H1 (cell line): ENCODE data around the gene BOLL. TPM values are rescaled to one million over a fixed set of nuclear protein-coding genes. Genes with fewer than 3 reads are reported as not detected.

Source experiments
- CTCF ChIA-PET: fragments of 300-600 bp; sonication (Branson Sonifier 250); formaldehyde crosslinking; loops from one replicate; lab custom pipeline; 2021; ENCODE audit not compliant: partially characterized antibody; lab: Charles Lee
- POLR2A ChIA-PET: fragments of 300-600 bp; sonication (Branson Sonifier 250); formaldehyde crosslinking; loops from one replicate; lab custom pipeline; 2021; ENCODE audit warnings: inconsistent platforms; ENCODE audit not compliant: partially characterized antibody; lab: Charles Lee
- DNase-seq, 2 experiments: peaks; one replicate each; pipeline versions ENCODE4 v3.0.0 to v3.0.0-alpha.2; 2010 to 2022; ENCODE audit warnings: low spot score in 2 of 2, low read depth in 1 of 2, mixed read lengths in 1 of 2
- FAIRE-seq: peaks from 2 replicates; lab custom pipeline; 2011; peaks lifted over from hg19 to GRCh38; lab: Jason Lieb, UNC
- H2AFZ ChIP-seq: 2 replicates; pipeline ENCODE4 v1.8.1; 2012; ENCODE audit warnings: low read length, inconsistent platforms
- H2AK5ac ChIP-seq: 2 replicates; pipeline ENCODE4 v1.6.1; 2013; ENCODE audit warnings: low read depth, low read length
- H2BK120ac ChIP-seq: replicated peaks from 2 replicates; pipeline ENCODE3; 2013; ENCODE audit warnings: low read depth, low read length, inconsistent platforms
- H2BK12ac ChIP-seq: 2 replicates; pipeline ENCODE4 v1.6.1; 2013; ENCODE audit warnings: low read depth, low read length
- H2BK15ac ChIP-seq: 2 replicates; pipeline ENCODE4 v1.6.1; 2013; ENCODE audit warnings: low read length
- H2BK20ac ChIP-seq: 2 replicates; pipeline ENCODE4 v1.6.1; 2013; ENCODE audit warnings: low read length
- H2BK5ac ChIP-seq: 2 replicates; pipeline ENCODE4 v1.6.1; 2013; ENCODE audit warnings: low read depth, low read length
- H3K14ac ChIP-seq: 2 replicates; pipeline ENCODE4 v1.6.1; 2013; ENCODE audit warnings: inconsistent platforms; ENCODE audit not compliant: insufficient read length
- H3K18ac ChIP-seq: 2 replicates; pipeline ENCODE4 v1.6.1; 2013; ENCODE audit warnings: low read length; ENCODE audit errors: extremely low read depth
- H3K23ac ChIP-seq: 2 replicates; pipeline ENCODE4 v1.6.1; 2013; ENCODE audit warnings: inconsistent platforms; ENCODE audit not compliant: insufficient read length
- H3K23me2 ChIP-seq: 2 replicates; pipeline ENCODE4 v1.6.1; 2013; ENCODE audit warnings: low read depth, low read length
- H3K27ac ChIP-seq: 2 replicates; pipeline ENCODE4 v1.6.1; 2011; ENCODE audit warnings: low read depth, low read length, inconsistent platforms
- H3K27me3 ChIP-seq, 4 experiments: replicated peaks in 1 of 4; 1 replicate in 1 of 4; 2 replicates in 3 of 4; pipeline versions ENCODE4 v1.6.1 to v1.8.1; 2011 to 2013; ENCODE audit warnings: low read length in 3 of 4, mild to moderate bottlenecking in 3 of 4, inconsistent platforms in 2 of 4, mixed read lengths in 2 of 4, moderate library complexity in 1 of 4; ENCODE audit not compliant: control insufficient read depth in 3 of 4, insufficient read depth in 3 of 4; ENCODE audit errors: extremely low read depth in 1 of 4
- H3K36me3 ChIP-seq, 4 experiments: 2 replicates each; pipeline versions ENCODE4 v1.6.1 to v1.8.1; 2011 to 2013; ENCODE audit warnings: mild to moderate bottlenecking in 4 of 4, low read length in 3 of 4, moderate library complexity in 2 of 4, control low read depth in 1 of 4, inconsistent platforms in 1 of 4; ENCODE audit not compliant: insufficient read depth in 4 of 4, control insufficient read depth in 2 of 4
- H3K4ac ChIP-seq: replicated peaks from 2 replicates; pipeline ENCODE3; 2013; ENCODE audit warnings: low read length, low read depth, mixed read lengths, inconsistent platforms; ENCODE audit not compliant: insufficient read length
- H3K4me1 ChIP-seq, 4 experiments: replicated peaks in 1 of 4; 1 replicate in 1 of 4; 2 replicates in 3 of 4; pipeline versions ENCODE4 v1.6.1 to v1.8.1; 2011 to 2013; ENCODE audit warnings: low read length in 3 of 4, inconsistent platforms in 2 of 4, mixed read lengths in 1 of 4; ENCODE audit not compliant: insufficient read depth in 4 of 4, control insufficient read depth in 3 of 4
- H3K4me2 ChIP-seq, 2 experiments: 2 replicates each; pipeline versions ENCODE4 v1.6.1 to v1.8.1; 2011 to 2013; ENCODE audit warnings: low read depth in 2 of 2, low read length in 2 of 2, control low read depth in 1 of 2, inconsistent platforms in 1 of 2, mild to moderate bottlenecking in 1 of 2; ENCODE audit not compliant: insufficient read depth in 1 of 2
- H3K4me3 ChIP-seq, 4 experiments: fragments of 200-600, 300-600 bp in 1 of 4; sonication (generic), shearing (Covaris generic), sonication (Bioruptor Twin) in 1 of 4; 2 replicates each; pipeline versions ENCODE4 v1.5.1 to v1.8.1; 2011 to 2016; ENCODE audit warnings: low read length in 4 of 4, low read depth in 3 of 4, control low read depth in 2 of 4, inconsistent platforms in 2 of 4, mild to moderate bottlenecking in 2 of 4, mixed read lengths in 1 of 4, moderate library complexity in 1 of 4; ENCODE audit not compliant: insufficient read depth in 2 of 4; ENCODE audit errors: extremely low read depth in 1 of 4
- H3K56ac ChIP-seq: replicated peaks from 2 replicates; pipeline ENCODE3; 2013; ENCODE audit warnings: low read depth, mild to moderate bottlenecking, mixed read lengths, low read length, inconsistent platforms; ENCODE audit not compliant: insufficient read length
- H3K79me1 ChIP-seq: 2 replicates; pipeline ENCODE4 v1.6.1; 2013; ENCODE audit warnings: low read depth, low read length, control low read depth
- H3K79me2 ChIP-seq, 2 experiments: 2 replicates each; pipeline versions ENCODE4 v1.6.1 to v1.8.1; 2012 to 2013; ENCODE audit warnings: low read length in 2 of 2, mild to moderate bottlenecking in 2 of 2, inconsistent platforms in 1 of 2; ENCODE audit not compliant: insufficient read depth in 2 of 2, control insufficient read depth in 1 of 2
- H3K9ac ChIP-seq, 4 experiments: replicated peaks in 1 of 4; 1 replicate in 1 of 4; 2 replicates in 3 of 4; pipeline versions ENCODE4 v1.6.1 to v1.8.1; 2011 to 2013; ENCODE audit warnings: low read depth in 3 of 4, low read length in 3 of 4, control low read depth in 2 of 4, mild to moderate bottlenecking in 2 of 4, moderate library complexity in 2 of 4, inconsistent platforms in 1 of 4; ENCODE audit errors: extremely low read depth in 1 of 4
- H3K9me3 ChIP-seq, 2 experiments: 2 replicates each; pipeline versions ENCODE4 v1.6.1 to v1.8.1; 2012 to 2013; ENCODE audit warnings: mild to moderate bottlenecking in 2 of 2, moderate library complexity in 2 of 2, control low read depth in 1 of 2, inconsistent platforms in 1 of 2, low read depth in 1 of 2, low read length in 1 of 2, mixed read lengths in 1 of 2; ENCODE audit not compliant: insufficient read depth in 2 of 2
- H4K20me1 ChIP-seq, 2 experiments: replicated peaks in 1 of 2; 2 replicates each; pipeline versions ENCODE3 to v1.8.1; 2011 to 2013; ENCODE audit warnings: inconsistent platforms in 2 of 2, low read length in 2 of 2, mild to moderate bottlenecking in 1 of 2; ENCODE audit not compliant: insufficient read depth in 2 of 2, control insufficient read depth in 1 of 2
- H4K5ac ChIP-seq: 2 replicates; pipeline ENCODE4 v1.6.1; 2013; ENCODE audit warnings: low read length, low read depth, mixed read lengths, inconsistent platforms; ENCODE audit not compliant: insufficient read length
- H4K8ac ChIP-seq: 2 replicates; pipeline ENCODE4 v1.8.0; 2013; ENCODE audit warnings: mild to moderate bottlenecking, moderate library complexity, low read length, inconsistent platforms; ENCODE audit not compliant: insufficient read depth; ENCODE audit errors: extremely low read depth
- H4K91ac ChIP-seq: replicated peaks from 2 replicates; pipeline ENCODE3; 2013; ENCODE audit warnings: low read length, mixed read lengths, inconsistent platforms; ENCODE audit not compliant: insufficient read length
- GABPA ChIP-seq: IDR thresholded peaks from 2 replicates; pipeline ENCODE4 v1.6.1; 2011; ENCODE audit warnings: mild to moderate bottlenecking, low read length, moderate library complexity, borderline replicate concordance; ENCODE audit not compliant: insufficient read depth
- ZNF274 ChIP-seq: IDR thresholded peaks from 2 replicates; pipeline ENCODE4 v1.7.0; 2012; ENCODE audit warnings: low read length, borderline replicate concordance; ENCODE audit errors: extremely low read depth
- WGBS, 2 experiments: shearing (Covaris generic) in 1 of 2; methylation state at CpG; one replicate each; pipeline versions ENCODE4 v1.1.6 to v1.1.7; 2013 to 2015; ENCODE audit warnings: low lambda C conversion rate in 2 of 2, mixed read lengths in 2 of 2, inconsistent platforms in 1 of 2, low coverage in 1 of 2, missing lambda C conversion rate in 1 of 2; ENCODE audit not compliant: insufficient replicate concordance in 2 of 2, insufficient coverage in 1 of 2, insufficient read length in 1 of 2; ENCODE audit errors: extremely low coverage in 1 of 2, missing lambda C conversion rate in 1 of 2; 5-methylcytosine and 5-hydroxymethylcytosine counted together
- polyA plus RNA-seq, 7 experiments: library from polyadenylated mRNA; depleted of rRNA in 3 of 7; stranded (reverse) in 5 of 7; unstranded in 2 of 7; fragments of >200 nt in 5 of 7; fragments of 200-250 nt in 2 of 7; gene quantifications; 1 replicate in 5 of 7; 2 replicates in 1 of 7; 4 replicates in 1 of 7; pipeline versions ENCODE4 v1.2.1 to v1.2.3, GENCODE V29; 2011 to 2013; ENCODE audit warnings: missing spikeins in 2 of 7, mixed read lengths in 2 of 7
- total RNA-seq: library from RNA; stranded (reverse); fragmentation: NEBNext Ultra II Directional; extraction: Animal tissue kit (Norgen Biotek cat#: 25700); gene quantifications from 2 replicates; pipeline ENCODE4 v1.2.1, GENCODE V29; 2021

Gene BOLL
- total and polyA plus RNA-seq, 2 of the 8 experiments (the other 6 are each of a cell fraction or from before 2014, with no cell fraction given), result not detected

DNA sequence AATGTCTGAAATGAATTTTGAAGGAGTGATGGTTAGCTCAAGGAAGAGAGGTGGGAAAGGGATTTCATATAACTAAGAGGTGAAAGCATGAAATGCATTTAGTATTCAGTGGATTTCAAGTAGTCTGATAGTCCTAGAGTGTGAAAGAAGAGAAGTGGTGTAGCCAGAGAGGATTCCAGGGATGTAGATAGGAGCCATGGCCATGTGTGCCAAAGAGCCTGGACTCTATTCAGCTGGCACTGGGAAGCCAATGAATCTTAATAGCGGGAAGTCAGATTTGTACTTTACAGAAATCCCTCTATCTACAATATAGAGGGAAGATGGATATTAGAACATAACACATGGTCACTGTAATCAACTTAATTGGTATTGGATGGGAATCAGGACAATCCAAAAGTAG lies 8.3 kb upstream of the BOLL start:
- POLR2A ChIA-PET, result no interaction called here
- H3K4me1 ChIP-seq, result no peaks in the 10 kb centered on the region
- no peaks in the 10 kb centered on the region for H3K36me3 ChIP-seq
- no peak overlapping the region for H2BK20ac ChIP-seq
- H3K4me2 ChIP-seq, result no peak overlapping the region
- no peaks in the 10 kb centered on the region for H3K79me2 ChIP-seq
- H3K23me2 ChIP-seq, result no peaks in the 10 kb centered on the region
- no peak overlapping the region for H4K91ac ChIP-seq
- H2BK120ac ChIP-seq, result no peak overlapping the region
- no peaks in the 10 kb centered on the region for H3K9me3 ChIP-seq
- H2BK15ac ChIP-seq, result no peak overlapping the region
- no peak overlapping the region for H2BK5ac ChIP-seq
- no peak overlapping the region for H3K56ac ChIP-seq
- CTCF ChIA-PET, result interaction anchor here (0.6 to 2.2 kb wide), 5 partner anchors 7 to 503 kb away, joined by 3 to 6 read pairs (median 3); no protein-coding TSS in a partner anchor
- no peak overlapping the region for H3K9ac ChIP-seq
- WGBS, 2 experiments, result 73% methylated on average over 1 of the region's 1 CpG; no CpG with 5 or more reads in 1 of the 2 experiments
- FAIRE-seq, result no peak
- no peaks in the 10 kb centered on the region for H3K79me1 ChIP-seq
- H4K5ac ChIP-seq, result no peak overlapping the region
- no peak overlapping the region for H3K14ac ChIP-seq
- no peak overlapping the region for H2BK12ac ChIP-seq
- H3K27me3 ChIP-seq, result no peaks in the 10 kb centered on the region
- no peak for DNase-seq
- H4K8ac ChIP-seq, result no peak overlapping the region
- H3K4ac ChIP-seq, result no peak overlapping the region
- no peak overlapping the region for H3K18ac ChIP-seq
- no peak overlapping the region for H3K23ac ChIP-seq
- H2AFZ ChIP-seq, result no peak overlapping the region
- H2AK5ac ChIP-seq, result no peak overlapping the region
- no peak overlapping the region for H3K27ac ChIP-seq
- no peak overlapping the region for H3K4me3 ChIP-seq
- no peaks in the 10 kb centered on the region for H4K20me1 ChIP-seq
- TF ChIP-seq ZNF274, result no peak
- TF ChIP-seq GABPA, result no peak
